ENCODE results near the gene PUM1.
"Not testable (repeated sequence)": the region's sequence is repeated elsewhere in the genome, so short reads cannot be mapped to it uniquely, and the experiment has no call there.

Gene PUM1, protein sequence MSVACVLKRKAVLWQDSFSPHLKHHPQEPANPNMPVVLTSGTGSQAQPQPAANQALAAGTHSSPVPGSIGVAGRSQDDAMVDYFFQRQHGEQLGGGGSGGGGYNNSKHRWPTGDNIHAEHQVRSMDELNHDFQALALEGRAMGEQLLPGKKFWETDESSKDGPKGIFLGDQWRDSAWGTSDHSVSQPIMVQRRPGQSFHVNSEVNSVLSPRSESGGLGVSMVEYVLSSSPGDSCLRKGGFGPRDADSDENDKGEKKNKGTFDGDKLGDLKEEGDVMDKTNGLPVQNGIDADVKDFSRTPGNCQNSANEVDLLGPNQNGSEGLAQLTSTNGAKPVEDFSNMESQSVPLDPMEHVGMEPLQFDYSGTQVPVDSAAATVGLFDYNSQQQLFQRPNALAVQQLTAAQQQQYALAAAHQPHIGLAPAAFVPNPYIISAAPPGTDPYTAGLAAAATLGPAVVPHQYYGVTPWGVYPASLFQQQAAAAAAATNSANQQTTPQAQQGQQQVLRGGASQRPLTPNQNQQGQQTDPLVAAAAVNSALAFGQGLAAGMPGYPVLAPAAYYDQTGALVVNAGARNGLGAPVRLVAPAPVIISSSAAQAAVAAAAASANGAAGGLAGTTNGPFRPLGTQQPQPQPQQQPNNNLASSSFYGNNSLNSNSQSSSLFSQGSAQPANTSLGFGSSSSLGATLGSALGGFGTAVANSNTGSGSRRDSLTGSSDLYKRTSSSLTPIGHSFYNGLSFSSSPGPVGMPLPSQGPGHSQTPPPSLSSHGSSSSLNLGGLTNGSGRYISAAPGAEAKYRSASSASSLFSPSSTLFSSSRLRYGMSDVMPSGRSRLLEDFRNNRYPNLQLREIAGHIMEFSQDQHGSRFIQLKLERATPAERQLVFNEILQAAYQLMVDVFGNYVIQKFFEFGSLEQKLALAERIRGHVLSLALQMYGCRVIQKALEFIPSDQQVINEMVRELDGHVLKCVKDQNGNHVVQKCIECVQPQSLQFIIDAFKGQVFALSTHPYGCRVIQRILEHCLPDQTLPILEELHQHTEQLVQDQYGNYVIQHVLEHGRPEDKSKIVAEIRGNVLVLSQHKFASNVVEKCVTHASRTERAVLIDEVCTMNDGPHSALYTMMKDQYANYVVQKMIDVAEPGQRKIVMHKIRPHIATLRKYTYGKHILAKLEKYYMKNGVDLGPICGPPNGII

DNA sequence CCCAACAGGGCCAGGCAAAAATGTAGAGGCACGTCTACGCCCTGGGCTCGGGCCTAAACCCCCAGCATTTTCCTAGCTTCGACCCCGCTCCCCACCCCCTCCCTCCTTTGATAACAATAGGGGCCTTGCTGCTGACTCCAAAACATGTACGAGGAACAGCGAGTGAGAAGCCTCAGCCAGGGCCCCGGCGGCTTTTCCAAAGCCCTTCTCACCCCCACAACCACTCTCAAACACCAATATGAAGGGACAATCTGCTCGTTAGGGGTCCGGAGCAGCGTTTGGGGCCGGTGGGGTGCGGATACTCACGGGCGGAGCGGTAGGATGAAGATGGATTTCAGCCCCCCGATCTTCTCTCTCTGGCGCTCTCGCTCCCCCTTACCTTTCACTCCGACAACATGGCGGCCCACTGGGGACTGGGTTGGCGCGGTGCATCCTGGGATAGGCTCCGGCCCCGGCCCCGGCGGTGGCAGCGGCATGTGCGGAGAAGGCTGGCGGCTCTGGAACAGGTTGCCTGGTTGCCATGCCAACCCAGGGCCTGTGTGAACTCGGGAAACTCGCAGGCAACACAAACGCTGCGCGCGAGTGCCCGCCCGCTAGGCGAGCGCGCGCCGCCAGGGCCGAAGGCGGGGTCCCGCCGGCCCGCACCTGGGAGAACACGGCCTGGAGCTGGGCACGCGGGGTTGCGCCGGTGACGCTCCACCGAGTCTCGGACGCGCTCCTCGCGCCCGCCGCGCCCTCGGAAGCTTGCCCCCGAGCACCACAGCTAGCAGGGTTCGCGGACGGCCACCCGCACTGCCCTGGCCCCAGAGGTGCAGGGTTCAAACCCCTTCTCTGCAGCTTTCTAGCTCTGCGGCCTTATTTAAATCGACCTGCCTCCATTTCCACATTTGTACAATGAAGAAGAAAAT is at the start of gene PUM1:
Gene PUM1, minus strand, starts transcription at position 408 of the 908 bp plus-strand sequence. CDS start 6,151 bp downstream, outside the sequence.
- DNase-seq: peak; percentile 77

- no peak for DNase-seq
Observed at GRCh38 chr1:31112266-31112935, 46.9 kb upstream of the PUM1 start.

- DNase-seq: no peak
Observed at GRCh38 chr1:31111290-31111951, 45.9 kb upstream of the PUM1 start.

DNA sequence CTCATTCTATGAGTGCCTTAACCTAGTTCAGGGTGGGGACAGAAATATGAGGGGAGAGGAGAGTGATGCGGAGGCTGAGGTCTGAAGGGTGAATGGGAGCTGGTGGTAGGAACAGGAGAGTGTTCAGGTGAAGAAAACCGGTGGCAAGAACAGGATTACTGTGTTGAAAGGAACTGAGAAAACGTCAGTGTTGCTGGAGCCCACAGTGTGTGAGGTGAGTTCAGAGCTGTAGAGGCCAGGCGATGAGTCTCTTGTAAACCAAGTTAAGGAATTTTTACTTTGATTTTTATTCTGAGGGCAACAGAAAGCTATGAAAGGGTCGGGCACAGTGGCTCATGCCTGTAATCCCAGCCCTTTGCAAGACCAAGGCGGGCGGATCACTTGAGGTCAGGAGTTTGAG is 45.3 kb upstream of the PUM1 start:
- no peak for DNase-seq

DNA sequence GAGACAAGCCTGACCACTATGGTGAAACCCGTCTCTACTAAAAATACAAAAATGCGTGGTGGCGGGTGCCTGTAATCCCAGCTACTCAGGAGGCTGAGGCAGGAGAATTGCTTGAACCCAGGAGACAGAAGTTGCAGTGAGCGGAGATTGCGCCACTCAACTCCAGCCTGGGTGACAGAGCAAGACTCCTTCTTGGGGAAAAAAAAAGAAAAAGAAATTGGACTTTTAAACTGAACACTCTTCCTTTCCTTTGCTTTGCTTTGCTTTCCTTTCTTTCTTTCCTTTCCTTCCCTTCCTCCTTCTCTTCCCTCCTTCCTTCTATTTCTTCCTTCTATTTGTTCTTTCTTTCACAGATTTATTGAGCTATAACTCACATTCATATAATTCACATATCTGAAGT is 43.3 kb upstream of the PUM1 start:
- DNase-seq: no peak

DNA sequence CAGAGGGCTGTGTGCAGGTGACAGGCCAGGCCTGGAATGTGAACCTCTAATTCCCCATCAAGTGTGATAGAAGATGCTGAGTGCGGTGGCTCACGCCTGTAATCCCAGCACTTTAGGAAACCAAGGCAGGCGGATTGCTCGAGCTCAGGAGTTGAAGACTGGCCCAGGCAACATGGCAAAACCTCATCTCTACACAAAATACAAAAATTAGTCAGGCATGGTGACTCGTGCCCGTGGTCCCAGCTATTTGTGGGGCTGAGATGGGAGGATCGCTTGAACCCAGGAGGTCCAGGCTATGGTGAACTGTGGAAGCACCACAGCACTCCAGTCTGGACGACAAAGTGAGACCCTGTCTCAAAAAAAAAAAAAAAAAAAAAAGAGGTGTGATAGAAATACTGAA is 40.1 kb upstream of the PUM1 start:
- no peak for DNase-seq

GRCh38 chr1:31102501-31102950 is 37.0 kb upstream of the PUM1 start:
- no peak for DNase-seq

DNA sequence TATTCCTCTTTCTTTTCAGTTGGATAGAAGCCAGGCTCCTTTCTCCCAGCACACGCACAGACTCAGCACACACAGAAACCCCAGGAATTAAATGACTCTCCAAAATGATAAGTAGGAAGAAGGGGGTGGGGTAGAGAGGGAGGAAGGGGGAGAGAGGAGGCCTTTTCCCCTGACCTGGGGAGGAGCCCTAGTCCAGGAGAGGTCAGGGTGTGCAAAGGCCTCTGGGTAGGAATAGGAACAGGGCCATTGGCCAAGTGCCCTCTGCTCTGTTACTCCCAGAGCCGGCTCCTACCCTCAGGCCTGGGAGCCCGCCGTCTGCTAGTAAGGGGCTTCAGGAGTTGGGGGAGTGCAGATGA is 35.6 kb upstream of the PUM1 start:
- no peak for DNase-seq

DNA sequence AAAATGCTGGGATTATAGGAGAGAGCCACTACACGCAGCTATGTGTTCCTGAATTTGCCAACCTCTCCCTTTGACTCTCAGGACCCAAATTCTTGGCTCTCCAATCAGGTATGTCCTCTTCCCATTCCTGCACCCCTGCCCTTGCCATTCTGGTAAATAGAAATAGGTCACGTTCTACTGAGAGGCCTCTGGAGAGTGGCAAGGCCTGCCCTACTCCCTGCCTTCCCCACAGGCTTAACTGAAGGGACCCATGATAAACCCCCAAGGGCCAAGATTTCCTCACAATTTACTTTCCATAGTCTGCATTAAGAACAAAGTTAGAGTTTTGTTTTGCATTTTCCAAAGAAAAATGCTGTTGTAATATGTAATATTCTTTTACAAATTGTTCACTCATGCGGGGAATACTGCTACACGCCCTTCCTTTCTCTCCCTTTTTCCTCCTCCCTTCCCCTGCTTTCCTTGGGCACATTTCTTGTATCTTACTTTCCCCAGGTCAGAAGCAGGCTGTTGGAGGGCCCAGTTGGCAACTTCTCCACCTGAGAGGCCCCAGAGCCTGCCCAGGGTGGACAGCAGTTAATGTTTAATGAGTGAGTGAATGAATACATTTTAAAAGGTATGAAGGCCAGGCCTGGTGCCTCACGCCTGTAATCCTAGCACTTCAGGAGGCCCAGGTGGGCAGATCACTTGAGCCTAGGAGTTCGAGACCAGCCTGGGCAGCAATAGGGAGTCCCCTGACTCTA is 33.9 kb upstream of the PUM1 start:
- no peak for DNase-seq

- no peak for DNase-seq
Observed at GRCh38 chr1:31095985-31096384, 30.5 kb upstream of the PUM1 start.

DNA sequence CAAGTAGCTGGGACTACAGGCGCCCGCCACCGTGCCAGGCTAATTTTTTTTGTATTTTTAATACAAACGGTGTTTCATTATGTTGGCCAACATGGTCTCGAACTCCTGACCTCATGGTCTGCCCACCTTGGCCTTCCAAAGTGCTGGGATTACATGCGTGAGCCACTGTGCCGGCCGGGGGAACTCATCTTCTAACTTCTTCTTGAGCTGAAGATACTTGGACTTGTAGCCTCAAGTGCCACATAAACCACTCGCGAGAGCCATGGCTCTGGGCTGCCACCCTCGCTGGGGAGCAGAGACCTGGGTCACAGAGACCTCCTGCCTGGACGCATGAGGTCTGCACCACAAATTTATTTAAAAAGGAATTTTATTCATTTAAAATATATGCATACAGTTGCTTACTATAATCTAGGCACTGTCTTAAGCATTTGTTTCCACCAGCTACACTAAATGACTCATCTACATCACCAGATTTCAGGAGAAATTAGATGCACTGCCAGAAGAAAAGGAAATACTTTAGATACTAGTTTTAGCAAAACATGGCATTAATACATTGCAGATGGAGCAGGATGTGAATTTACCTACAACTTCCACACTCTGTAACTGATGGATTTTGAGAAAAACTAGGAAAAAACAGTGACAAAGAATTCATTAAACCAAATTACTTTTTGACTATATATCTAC is 29.9 kb upstream of the PUM1 start:
- no peak for DNase-seq

DNA sequence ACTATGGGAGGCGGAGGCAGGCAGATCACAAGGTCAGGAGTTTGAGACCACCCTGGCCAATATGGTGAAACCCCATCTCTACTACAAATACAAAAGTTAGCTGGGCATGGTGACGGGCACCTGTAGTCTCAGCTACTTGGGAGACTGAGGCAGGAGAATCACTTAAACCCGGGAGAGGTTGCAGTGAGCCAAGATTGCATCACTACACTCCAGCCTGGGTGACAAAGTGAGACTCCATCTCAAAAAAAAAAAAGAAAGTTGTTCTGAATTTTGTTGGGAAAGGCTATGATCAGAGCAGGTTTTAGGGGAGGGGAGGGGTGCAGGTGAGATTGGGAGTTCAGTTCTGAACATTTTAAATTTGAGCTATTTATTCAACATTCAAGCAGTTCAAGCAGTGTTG is 22.6 kb upstream of the PUM1 start:
- not testable (repeated sequence) for DNase-seq

DNA sequence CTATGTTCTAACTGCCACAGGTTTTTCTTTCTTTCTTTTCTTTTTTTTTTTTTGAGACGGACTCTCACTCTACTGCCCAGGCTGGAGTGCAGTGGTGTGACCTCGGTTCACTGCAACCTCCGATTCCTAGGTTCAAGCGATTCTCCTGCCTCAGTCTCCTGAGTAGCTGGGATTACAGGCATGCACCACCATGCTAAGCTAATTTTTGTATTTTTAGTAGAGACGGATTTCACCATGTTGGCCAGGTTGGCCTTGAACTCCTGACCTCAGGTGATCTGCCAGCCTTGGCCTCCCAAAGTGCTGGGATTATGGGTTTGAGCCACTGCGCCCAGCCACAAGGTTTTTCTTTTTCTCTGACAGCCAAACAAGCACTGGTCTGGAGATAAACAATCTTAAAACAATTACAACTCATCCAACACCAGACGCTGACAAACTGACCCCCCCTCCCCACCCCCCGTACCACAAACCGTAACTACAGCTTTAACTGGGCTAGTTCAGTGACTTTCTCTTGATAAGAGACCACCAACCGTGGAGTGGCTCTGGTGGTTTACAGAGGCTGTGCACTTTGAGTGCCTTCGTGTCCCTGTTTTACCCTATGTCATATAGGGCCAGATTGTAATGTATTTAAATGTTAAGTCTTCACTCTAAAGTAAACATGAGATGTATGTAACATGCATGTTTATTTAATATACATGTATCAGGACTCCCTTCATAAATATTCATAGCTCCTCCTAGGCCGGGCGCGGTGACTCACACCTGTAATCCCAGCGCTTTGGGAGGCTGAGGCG is 19.5 kb upstream of the PUM1 start:
- no peak for DNase-seq

DNA sequence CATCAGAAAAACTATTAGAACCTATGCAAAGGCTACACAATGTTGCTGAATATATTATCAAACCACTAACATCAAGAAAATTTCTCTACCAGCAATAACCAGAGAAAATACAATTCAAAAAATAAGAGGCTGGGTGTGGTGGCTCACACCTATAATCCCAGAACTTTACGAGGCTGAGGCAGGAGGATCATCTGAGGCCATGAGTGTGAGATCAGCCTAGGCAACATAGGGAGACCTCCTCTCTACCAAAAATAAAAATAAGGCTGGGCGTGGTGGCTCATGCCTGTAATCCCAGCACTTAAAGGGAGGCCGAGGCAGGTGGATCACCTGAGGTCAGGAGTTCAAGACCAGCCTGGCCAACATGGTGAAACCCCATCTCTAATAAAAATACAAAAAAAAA is 16.9 kb upstream of the PUM1 start:
- no peak for DNase-seq

- DNase-seq: no peak
Observed at GRCh38 chr1:31073044-31073443, 7.5 kb upstream of the PUM1 start.

DNA sequence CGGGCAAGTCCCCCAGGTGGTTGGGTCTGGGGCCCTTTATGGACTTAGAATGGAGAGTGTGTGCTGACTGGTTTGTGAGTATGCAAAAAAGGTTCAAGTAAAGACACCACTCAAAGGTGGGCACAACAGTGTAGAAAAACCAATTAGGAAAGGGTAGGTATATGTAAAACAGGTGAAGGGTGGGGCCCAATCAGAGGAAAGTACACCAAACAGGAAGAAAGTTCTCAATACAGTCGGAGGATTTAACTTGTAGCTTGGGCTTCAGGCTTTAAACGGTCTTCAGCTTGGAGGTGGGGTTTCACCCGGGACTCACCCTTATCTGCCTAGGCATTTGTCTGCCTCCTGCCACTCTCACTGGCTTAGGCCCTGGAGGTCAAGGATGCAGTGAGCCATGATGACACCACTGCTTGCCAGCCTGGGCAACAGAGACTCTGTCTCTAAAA is 6.8 kb upstream of the PUM1 start:
- no peak for DNase-seq

GRCh38 chr1:31069392-31069791 is 3.9 kb upstream of the PUM1 start:
- no peak for DNase-seq

GRCh38 chr1:31064718-31065309 is 703 bp downstream of the PUM1 start:
- DNase-seq: no peak

Measured in 8988T (cell line).